H54 (cell line): ENCODE data around the gene CNTN4.

Experiments used
- DNase-seq: peaks from one replicate; pipeline ENCODE4 v3.0.0; 2011; ENCODE audit warnings: low spot score, mixed read lengths; ENCODE audit not compliant: insufficient read length
- FAIRE-seq: peaks from 3 replicates; lab custom pipeline; 2011; peaks lifted over from hg19 to GRCh38; lab: Jason Lieb, UNC
- POLR2A ChIP-seq: IDR thresholded peaks from 2 replicates; pipeline ENCODE4 v1.6.1; 2011; ENCODE audit warnings: low read depth, mild to moderate bottlenecking, low read length

CNTN4 gene

DNA sequence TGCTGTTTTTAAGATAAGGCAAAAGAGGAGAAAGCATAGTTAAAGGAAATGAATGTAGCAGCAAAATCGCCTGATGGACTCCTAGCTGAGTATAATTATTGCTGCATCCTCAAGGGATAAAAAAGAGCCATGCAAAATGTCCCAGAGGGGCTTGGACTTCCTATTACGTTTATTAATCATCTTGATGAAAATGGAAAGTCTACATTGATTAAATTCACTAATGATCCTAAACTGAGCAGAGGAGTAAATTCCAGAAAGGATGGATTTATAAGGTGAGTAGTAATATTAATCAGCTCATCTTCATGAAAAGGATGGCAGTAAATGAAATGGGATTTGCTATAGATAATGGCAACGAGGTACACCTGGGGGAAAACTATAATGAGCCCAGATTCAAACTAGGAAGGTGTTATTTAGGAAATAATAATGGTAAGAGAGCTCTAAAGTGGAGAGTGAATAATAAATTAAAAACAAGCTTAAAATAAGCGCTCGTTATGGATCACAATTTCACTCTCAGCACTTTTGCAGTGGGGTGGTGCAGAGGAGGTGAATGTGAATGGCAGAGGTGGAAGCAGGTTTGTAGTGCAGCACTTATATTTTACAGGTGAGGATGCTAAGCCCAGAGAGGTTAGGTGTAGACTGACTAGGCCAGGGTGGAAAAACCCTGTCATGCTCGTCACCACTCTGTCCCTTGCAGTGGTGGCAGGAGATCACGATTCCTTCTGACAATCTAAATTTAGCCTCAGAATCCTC lies 989.2 kb downstream of the CNTN4 start:
- TF ChIP-seq POLR2A, result no peak
- FAIRE-seq (no peak), DNase-seq (no peak)

DNA sequence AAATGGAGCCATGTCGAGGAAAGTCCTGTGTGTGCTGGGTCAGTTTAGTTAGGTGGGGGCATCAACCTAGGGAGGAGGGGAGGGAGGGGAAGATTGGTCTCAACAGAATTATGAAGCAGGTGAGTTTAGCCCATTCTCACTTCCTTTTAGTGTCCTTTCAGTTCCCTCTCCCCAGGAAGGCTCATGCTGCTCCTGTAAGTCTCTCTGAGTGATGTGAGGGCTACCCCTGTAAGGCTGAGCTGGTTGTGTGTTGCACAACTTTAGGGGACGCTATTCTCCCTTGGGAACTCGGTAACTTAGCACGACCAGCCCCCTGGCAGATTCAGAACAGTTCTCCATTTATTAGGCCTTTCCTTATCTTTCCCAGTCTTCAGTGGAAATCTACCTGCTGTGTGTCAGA lies 990.4 kb downstream of the CNTN4 start:
- no peak for TF ChIP-seq POLR2A
- DNase-seq, result no peak
- FAIRE-seq, result no peak

DNA sequence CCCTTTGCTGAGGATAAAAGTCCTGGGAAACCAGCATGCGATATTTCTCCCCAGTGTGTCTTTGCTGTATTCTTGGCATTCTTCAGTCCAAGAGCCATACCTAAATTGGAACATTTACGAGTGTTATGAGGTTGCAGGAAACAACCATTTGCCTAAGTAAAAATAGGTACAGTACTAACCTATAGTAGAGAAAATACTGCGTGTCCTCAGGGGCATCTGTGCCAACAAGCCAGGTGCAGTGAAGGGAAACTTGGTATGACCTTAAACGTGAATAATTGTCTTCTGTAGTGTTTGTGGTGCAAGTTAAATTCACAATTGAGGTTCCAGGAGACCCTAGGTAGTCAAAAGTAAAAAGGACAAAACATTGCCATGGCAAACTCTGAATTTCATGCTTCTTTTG lies 999.3 kb downstream of the CNTN4 start:
- no peak for TF ChIP-seq POLR2A
- FAIRE-seq (no peak), DNase-seq (no peak)

DNA sequence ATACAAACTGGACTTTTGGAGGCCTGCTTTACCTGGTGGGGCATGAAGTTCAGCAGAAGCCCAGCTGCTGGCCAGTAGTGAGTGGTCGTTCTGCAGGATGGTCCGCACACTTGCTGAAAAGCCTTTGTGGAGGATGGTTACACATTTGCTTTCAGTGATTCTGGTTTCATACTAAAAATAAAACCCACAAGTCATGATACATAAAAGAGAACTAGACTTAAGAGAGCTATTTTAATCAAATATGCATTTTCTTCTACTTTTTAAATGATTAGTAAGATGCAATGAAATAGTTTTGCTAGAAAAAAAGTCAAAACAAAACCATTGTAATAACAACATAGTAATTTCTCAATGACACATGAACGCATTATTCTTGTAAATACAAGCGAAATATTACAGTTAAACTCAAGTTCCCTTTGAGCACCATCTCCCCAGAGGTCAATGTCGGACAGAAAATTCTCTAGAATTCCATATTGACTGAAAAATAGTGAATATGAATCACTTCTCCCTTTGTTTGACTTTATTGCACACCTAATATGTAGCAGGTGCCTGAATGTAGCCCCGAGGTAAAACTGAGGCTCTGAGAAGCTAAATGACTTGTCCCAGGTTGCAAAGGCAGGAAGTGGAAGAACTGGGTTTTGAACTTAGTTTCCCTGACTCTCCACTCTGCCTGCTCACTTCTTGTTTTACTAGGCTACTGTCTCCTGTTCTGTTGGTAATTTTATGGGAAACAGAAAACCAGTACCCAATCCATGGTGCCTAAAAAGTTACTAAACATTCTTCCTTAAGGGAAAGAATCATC lies 1003.2 kb downstream of the CNTN4 start:
- TF ChIP-seq POLR2A, result no peak
- FAIRE-seq (no peak), DNase-seq (no peak)

DNA sequence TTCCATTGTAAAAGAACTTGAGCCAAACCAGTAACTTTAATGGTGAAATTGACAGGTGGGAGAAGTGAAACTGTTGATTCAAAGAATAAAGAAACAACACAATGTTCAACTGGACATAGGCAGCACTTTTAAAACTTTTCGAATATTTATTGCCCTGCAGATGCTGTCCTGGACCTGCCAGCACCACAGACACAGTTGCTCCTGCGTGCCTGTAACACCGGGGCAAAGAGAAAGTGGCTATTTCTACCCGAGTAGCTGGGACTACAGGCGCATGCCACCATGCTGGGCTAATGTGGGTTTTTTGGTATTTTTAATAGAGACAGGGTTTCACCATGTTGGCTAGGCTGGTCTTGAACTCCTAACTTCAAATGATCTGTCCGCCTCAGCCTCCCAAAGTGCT lies 1004.1 kb downstream of the CNTN4 start:
- no peak for TF ChIP-seq POLR2A
- FAIRE-seq, result no peak
- DNase-seq, result no peak

DNA sequence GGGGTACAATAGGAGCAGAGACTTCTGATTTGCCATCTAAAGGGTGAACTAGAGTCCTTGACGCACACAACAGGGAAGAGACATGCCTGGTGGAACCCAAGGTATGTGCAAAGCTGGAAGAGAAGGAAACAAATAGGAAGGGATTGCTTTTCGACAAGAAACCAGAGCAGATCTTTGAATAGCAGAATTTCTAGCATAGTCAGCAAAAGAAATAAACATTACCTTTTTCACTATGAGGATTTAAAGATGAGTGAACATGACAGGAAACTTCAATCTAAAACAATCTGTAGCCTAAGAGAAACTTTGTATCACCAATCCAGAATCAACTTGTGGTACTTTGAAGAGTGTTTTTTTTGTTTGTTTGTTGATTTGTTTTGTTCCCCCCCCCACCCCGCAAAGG lies 1006.6 kb downstream of the CNTN4 start:
- no peak for FAIRE-seq
- no peak for DNase-seq
- TF ChIP-seq POLR2A, result no peak

DNA sequence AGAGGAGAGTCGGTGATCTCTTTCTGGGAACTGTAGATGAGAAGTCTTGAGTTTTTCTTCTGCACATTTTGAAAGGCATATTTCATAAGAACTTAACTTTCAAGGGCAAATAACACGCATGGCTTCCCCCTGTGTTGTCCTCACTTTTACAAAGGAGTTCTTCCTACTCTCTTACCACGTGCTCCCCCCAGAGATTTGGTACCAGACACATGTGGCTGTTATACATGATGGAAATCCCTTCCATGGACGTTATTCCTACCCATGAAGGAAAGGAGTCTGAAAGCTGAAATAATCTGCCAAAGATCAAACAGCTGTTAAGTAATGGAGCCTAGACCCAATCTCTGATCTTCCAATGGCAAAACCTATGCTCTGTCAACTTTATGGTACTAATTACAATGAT lies 1007.1 kb downstream of the CNTN4 start:
- DNase-seq (no peak), FAIRE-seq (no peak)
- TF ChIP-seq POLR2A, result no peak

DNA sequence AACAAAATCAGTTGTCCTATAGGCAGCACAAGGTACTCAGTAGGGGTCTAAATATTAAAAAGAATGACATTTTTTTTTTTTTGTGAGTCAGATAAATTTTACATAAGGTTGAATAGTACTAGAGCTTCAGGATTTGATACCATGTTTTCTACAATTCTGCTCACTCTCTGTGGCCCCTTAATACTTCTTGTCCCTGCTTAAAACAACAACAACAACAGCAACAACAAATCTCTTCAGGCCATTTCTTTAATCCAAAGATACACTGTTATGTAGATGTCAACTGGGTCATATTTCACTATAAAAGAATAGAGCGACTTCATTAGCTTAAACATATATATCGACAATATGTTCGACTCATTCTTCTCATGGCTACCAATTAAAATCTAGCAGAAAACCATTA lies 1008.5 kb downstream of the CNTN4 start:
- TF ChIP-seq POLR2A, result no peak
- FAIRE-seq, result no peak
- DNase-seq, result no peak
